Choroid plexus epithelial cell (primary cell): Measurements from ENCODE around the gene EIF1B.

Experiments used
- DNase-seq: peaks from one replicate; pipeline ENCODE4 v3.0.0-alpha.2; 2010; ENCODE audit warnings: low read depth
- H3K4me3 ChIP-seq: 2 replicates; pipeline ENCODE4 v1.5.1; 2011; ENCODE audit warnings: low read depth, mild to moderate bottlenecking, control low read depth, low read length, moderate library complexity
- CTCF ChIP-seq: conservative IDR thresholded peaks from 2 replicates; pipeline ENCODE4 v1.5.1; 2011; ENCODE audit warnings: low read depth, mild to moderate bottlenecking, control low read depth, inconsistent platforms, low read length, moderate library complexity

Gene EIF1B

DNA sequence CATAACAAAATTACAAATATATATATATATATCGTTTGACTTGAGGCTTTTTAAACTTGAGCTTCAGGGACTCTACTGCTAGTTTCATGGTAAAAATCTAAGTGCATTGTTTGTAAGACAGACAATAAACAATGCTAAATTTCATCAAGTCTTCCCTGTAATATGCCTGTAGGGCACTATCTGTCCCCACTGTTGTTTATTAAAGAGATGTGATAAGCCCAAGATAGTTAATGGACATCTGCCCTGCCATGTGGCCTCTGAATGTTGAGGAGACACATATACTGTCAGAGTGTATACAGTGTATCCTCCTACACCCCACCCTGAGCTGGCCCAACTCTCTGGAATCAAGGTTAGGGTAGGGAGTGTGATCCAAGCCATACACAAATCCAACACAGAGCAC, 15.1 kb upstream of the EIF1B start:
- no peak for TF ChIP-seq CTCF
- H3K4me3 ChIP-seq: no peak overlapping the region
- no peak for DNase-seq

GRCh38 chr3:40298075-40298474, 11.4 kb upstream of the EIF1B start:
- no peak for TF ChIP-seq CTCF
- no peak overlapping the region for H3K4me3 ChIP-seq
- DNase-seq: no peak

- DNase-seq: no peak
- no peak overlapping the region for H3K4me3 ChIP-seq
- no peak for TF ChIP-seq CTCF
Observed at GRCh38 chr3:40299130-40299720, 10.3 kb upstream of the EIF1B start.

GRCh38 chr3:40299721-40300335, 9.7 kb upstream of the EIF1B start:
- no peak for TF ChIP-seq CTCF
- peak; percentile 91 for DNase-seq
- no peak overlapping the region for H3K4me3 ChIP-seq

DNA sequence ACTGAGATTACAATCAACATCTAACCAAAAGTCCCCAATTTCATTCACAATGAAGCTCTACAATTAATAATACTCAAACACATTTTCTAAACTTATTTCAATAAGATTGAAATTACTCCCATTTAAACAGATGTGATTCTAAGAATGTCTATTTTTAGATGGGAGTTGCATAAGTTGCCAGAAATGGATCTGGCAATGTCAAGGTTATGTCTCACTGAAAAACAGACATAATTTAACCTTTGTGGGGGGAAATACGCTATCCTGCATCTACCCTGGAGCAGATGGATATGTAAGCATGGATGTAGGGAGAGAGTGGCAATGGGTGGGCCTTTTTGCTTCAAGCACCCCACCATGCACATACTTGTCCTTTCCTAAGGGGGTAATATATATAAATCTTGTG, 6.7 kb upstream of the EIF1B start:
- H3K4me3 ChIP-seq: no peak overlapping the region
- DNase-seq: peak; percentile 56
- TF ChIP-seq CTCF: no peak

DNA sequence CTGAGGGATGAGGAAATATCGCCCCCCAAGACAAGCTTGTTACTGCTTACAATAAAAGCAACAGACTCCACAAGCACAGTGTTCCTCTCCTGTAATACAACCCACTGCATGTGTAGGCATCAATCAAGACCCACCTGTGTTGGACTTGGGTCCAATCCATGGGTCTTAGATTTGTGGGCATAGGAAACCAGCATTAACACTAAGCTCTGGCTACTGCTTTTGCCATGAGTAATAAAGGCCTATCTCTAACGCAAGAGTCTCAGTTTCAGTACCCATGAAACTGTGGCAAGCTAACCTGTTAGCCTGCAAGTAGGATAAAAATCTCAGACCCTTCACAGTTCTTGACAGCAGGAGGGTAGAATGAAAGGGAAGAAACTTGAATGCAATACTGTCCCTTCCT, 5.2 kb upstream of the EIF1B start:
- no peak for TF ChIP-seq CTCF
- DNase-seq: no peak
- H3K4me3 ChIP-seq: no peak overlapping the region

- no peak for TF ChIP-seq CTCF
- no peak for DNase-seq
- no peak overlapping the region for H3K4me3 ChIP-seq
Observed at GRCh38 chr3:40306336-40306735, 3.2 kb upstream of the EIF1B start.
